ENCODE results near the gene ABCA10.

Gene ABCA10

GRCh38 chr17:69122065-69122464 lies 106.6 kb downstream of the ABCA10 start:
- no peak for DNase-seq (ENCODE audit: low read depth, low spot score)
- no peak overlapping the region for H3K27ac ChIP-seq

GRCh38 chr17:69117855-69118784 lies 110.5 kb downstream of the ABCA10 start:
- no peak overlapping the region for H3K27ac ChIP-seq
- no peak for DNase-seq (ENCODE audit: low read depth, low spot score)

- DNase-seq (ENCODE audit: low read depth, low spot score), result no peak
- no peak overlapping the region for H3K27ac ChIP-seq
Observed at GRCh38 chr17:69111794-69112193, 116.8 kb downstream of the ABCA10 start.

- no peak for DNase-seq (ENCODE audit: low read depth, low spot score)
Observed at GRCh38 chr17:69105907-69106730, 122.5 kb downstream of the ABCA10 start.

GRCh38 chr17:69103557-69104233 lies 124.9 kb downstream of the ABCA10 start:
- no peak for DNase-seq (ENCODE audit: low read depth, low spot score)
- H3K27ac ChIP-seq, result no peak overlapping the region

More at GRCh38 chr17:69105907-69106730, 122.5 kb downstream of the ABCA10 start:
- H3K27ac ChIP-seq, result no peak overlapping the region

- no peak overlapping the region for H3K27ac ChIP-seq
- DNase-seq (ENCODE audit: low read depth, low spot score), result no peak
Observed at GRCh38 chr17:69098625-69099024, 130.0 kb downstream of the ABCA10 start.

All from epithelial cell of prostate (primary cell).